ENCODE results near the gene PDSS2.
"Not testable (repeated sequence)": the region's sequence is repeated elsewhere in the genome, so short reads cannot be mapped to it uniquely, and the experiment has no call there.

DNA sequence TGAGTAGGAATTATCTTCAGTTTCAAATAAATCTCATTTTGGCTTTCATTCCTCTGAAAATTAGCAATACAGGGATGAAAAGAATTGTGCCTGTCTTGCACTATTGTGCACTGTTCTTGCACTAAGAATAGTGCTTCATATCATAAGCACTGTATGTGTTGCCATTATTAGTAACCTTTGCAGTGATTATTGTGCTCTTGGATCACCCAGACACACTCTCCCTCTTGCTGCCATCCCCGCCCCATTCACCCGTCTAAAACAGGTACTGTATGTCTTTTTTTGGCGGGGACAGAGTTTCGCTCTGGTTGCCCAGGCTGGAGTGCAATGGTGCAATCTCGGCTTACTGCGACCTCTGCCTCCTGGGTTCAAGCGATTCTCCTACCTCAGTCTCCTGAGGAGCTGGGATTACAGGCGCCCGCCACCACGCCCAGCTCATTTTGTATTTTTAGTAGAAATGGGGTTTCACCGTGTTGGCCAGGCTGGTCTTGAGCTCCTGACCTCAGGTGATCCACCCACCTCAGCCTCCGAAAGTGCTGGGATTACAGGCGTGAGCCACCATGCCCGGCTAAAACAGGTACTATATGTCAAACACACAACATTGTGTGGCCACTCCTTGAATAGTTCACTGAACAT is 324.2 kb downstream of the PDSS2 start:
- TF ChIP-seq, protein P1, sequence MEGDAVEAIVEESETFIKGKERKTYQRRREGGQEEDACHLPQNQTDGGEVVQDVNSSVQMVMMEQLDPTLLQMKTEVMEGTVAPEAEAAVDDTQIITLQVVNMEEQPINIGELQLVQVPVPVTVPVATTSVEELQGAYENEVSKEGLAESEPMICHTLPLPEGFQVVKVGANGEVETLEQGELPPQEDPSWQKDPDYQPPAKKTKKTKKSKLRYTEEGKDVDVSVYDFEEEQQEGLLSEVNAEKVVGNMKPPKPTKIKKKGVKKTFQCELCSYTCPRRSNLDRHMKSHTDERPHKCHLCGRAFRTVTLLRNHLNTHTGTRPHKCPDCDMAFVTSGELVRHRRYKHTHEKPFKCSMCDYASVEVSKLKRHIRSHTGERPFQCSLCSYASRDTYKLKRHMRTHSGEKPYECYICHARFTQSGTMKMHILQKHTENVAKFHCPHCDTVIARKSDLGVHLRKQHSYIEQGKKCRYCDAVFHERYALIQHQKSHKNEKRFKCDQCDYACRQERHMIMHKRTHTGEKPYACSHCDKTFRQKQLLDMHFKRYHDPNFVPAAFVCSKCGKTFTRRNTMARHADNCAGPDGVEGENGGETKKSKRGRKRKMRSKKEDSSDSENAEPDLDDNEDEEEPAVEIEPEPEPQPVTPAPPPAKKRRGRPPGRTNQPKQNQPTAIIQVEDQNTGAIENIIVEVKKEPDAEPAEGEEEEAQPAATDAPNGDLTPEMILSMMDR (IDR thresholded peaks at IDR 0.05) = not testable (repeated sequence)
- not testable (repeated sequence) for TF ChIP-seq ZFX (IDR thresholded peaks at IDR 0.05; ENCODE audit: borderline replicate concordance)

Data from 22Rv1 (cell line).